ENCODE results near the gene ARHGAP44.
"Not testable (repeated sequence)": the region's sequence is repeated elsewhere in the genome, so short reads cannot be mapped to it uniquely, and the experiment has no call there.

ARHGAP44 gene

GRCh38 chr17:12821376-12821940 lies 32.2 kb downstream of the ARHGAP44 start:
- DNase-seq (ENCODE audit: low spot score) = no peak

DNA sequence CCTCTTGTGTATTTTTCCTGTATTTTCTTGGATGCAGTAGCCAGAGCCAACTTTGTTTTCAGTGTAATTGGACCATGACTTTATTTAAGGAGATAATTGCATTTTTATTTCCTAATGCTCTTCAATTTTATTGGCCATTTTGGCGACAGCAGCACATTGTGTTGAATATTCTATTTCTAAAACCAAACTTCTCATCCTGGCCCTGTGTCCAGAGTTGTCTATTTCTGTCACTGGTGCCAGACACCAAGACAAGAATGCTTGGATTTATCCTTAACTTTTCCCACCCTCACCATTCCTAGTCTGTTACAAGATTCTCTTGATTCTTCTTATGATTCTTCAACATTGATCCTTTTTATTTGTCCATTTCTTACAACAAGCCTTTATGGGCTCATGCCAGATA lies 37.1 kb downstream of the ARHGAP44 start:
- no peak for DNase-seq (ENCODE audit: low spot score)

GRCh38 chr17:12830777-12831247 lies 41.5 kb downstream of the ARHGAP44 start:
- no peak for DNase-seq (ENCODE audit: low spot score)

DNA sequence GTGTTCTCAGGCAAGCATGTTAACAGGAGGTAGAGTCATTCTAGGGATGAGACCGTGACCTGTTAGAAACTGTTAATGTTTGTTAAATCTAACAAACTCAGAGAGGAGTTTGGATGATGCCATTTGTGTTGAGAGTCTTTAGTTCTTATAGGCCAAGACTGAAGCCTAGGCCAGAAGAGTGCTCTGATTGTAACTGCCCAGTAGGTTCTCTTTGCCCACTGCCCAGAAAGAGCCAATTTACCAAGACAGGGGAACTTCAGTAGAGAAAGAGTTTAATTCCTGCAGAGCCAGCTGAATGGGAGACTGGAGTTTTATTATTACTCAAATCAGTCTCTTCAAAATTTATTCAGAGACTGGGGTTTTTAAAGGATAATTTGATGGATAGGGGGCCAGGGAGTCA lies 42.5 kb downstream of the ARHGAP44 start:
- no peak for DNase-seq (ENCODE audit: low spot score)

DNA sequence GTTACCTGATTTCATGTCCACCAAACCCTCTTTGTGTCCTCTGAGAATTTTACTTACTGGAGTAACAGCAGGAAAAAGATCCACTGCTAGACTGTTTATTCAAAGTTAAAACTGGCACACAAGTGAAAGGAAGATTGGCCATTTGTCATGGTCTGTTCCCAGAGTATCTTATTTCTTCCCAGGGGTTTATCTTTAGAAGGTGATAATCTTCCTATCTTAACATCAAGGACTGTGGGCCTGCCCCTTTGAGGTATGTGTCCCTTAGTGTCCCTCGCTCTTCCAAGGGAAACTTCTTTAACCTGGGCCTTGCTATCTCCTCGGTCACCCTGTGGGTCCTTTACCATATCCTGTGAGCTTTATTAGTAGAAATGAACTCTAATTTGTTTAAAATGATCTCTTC lies 49.7 kb downstream of the ARHGAP44 start:
- no peak for DNase-seq (ENCODE audit: low spot score)

GRCh38 chr17:12842936-12843335 lies 53.6 kb downstream of the ARHGAP44 start:
- DNase-seq (ENCODE audit: low spot score) = no peak

DNA sequence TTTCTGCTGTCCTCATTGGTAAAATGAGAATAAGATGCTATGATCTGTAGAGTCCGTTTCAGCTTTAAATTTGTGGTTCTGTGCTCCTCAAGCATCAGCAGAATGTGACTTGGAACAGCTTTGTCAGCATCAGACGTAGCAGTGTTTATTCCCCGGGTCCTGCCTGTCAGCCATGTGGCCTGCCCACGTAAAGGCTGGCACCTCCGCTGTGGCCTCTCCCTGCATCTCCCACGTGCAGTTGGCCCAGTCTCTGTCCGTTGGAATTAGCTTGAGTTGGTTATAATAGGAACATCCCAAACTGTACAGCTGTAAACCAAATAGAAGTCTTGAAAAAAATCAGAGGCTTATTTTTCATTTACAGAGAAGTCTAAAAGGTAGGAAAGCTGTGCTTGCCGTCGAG lies 61.7 kb downstream of the ARHGAP44 start:
- no peak for DNase-seq (ENCODE audit: low spot score)

GRCh38 chr17:12851901-12852435 lies 62.7 kb downstream of the ARHGAP44 start:
- no peak for DNase-seq (ENCODE audit: low spot score)

- DNase-seq (ENCODE audit: low spot score) = no peak
These were observed 64.6 kb downstream of the ARHGAP44 start for GRCh38 chr17:12853921-12854320.

- no peak for DNase-seq (ENCODE audit: low spot score)
These were observed 67.1 kb downstream of the ARHGAP44 start for GRCh38 chr17:12856416-12856815.

GRCh38 chr17:12857592-12857991 lies 68.3 kb downstream of the ARHGAP44 start:
- no peak for DNase-seq (ENCODE audit: low spot score)

DNA sequence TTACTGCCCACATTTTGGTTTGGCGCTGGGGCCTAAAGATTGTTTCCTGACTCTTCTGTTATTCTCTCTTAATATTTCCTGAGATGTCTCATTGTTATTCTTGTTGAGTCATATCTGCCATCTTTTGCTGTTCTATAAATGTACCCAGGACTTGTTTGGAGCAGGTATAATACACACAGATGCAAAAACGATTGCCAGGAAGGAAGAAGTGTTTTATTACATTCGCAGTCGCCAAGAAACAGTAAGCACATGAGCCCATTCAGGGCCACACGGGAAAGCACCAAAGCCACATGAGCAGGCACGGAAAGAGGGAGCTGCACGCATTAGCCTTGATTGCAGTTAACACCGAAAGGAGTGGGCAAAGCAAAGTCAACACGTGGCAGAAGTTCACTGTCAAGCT lies 70.2 kb downstream of the ARHGAP44 start:
- no peak for DNase-seq (ENCODE audit: low spot score)

DNA sequence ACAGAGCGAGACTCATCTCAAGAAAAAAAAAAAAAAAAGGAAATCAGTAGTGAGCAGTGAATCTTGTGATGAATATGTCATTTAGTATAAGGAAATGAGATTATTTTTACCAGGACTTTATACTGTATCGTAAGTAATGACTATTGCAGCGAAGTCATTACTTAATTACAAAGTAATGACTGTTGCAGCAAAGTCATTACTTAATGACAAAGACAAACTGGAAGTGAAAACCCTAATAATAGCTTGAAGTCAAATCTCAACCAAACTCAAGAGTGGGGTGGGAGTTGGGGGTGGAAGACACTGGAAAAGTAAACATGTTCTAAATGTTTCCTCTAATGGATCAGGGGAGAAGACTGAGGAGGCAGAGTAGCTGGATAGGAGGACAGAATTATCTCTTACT lies 76.5 kb downstream of the ARHGAP44 start:
- no peak for DNase-seq (ENCODE audit: low spot score)

DNA sequence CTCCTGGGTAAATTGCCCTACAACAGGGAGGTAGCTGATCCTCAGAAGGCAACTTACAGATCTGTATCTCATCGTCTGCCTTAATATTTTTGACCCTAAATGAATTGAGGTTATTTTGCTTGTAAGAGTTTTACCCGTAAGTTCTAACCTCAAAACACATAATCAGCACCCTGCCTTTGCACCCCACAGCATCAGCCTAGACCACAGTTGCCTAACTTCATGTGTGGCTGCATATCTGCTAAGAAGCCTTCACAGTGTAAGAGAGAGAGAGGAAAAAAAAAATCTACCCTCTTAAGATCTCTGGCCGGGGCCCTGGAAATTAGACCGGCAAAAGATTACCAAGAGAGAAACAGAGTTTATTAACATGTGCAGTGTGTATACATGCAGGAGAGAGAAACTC lies 76.9 kb downstream of the ARHGAP44 start:
- DNase-seq (ENCODE audit: low spot score) = no peak

DNA sequence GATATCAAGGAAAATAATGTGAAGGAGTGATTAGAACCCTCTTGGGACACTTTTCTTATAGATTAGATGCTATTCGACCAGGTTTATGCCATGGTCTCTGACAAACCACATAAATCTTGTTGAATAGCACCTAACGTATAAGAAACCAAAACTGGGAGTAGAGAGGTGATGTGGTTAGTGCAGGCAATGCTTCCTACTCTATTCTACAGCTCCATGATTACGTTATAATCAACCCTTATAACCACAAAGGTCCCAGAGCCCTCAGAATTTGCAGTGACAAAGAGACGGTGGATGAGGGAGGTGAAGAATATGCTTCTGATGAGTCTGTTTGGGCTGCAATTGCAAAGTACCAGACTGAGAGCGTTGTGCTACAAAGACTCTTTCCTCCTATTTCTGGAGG lies 78.4 kb downstream of the ARHGAP44 start:
- no peak for DNase-seq (ENCODE audit: low spot score)

DNA sequence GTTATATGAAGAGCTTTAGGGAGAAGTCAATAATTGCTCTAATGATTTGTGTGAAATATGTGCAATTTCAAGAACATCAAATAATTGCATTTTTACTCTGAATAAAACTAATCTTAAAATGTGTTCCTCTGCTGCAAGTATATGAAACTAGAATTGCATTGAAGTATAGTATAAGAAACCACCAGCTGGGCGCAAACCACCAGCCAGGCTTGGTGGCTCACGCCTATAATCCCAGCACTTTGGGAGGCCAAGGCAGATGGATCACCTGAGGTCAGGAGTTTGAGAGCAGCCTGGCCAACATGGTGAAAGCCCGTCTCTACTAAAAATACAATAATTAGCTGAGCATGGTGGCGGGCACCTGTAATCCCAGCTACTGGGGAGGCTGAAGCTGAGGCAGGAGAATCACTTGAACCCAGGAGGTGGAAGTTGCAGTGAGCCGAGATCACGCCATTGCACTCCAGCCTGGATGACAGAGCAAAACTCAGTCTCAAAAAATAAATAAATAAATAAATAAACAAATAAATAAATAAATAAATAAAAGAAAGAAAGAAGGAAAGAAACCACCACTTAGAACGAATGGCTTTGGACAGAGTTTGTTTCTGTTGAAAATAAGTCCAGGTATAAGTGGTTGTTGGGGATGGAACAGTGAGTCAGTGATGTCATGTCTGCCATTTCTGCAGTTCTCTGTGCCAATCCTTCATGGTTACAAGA lies 84.3 kb downstream of the ARHGAP44 start:
- not testable (repeated sequence) for DNase-seq (ENCODE audit: low spot score)

DNA sequence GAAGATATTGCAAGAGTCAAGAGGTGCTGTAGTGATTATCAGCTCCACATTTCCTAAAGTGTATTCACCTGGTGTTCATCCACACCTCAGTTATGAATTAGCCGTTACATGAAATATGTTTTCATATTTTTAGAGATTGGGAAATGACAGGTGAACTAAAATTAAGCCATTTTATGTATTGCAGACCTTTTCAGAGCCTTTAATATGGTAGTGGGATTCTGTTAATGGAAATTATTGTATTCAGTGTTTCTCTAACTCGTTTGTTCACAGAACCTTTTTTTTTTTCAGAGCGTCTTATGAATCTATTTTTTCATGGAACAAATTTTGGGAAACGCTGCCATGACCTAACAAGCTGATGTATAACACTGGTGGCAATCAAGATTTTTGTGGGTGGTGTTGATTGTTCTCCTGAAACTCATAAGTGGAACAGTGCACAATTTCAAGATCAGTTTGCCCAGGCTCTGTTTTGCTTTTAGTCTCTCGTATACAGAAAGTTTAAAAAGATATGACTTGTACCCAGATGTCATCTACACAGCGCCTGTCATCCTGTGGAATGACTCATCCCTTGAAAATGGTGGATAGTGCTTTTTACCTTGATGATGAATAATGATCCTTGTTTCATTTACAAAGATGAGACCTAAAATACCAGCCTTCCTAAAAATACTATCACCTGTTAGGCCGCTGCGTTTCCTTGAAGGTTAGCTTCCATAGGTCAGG lies 88.8 kb downstream of the ARHGAP44 start:
- no peak for DNase-seq (ENCODE audit: low spot score)

DNA sequence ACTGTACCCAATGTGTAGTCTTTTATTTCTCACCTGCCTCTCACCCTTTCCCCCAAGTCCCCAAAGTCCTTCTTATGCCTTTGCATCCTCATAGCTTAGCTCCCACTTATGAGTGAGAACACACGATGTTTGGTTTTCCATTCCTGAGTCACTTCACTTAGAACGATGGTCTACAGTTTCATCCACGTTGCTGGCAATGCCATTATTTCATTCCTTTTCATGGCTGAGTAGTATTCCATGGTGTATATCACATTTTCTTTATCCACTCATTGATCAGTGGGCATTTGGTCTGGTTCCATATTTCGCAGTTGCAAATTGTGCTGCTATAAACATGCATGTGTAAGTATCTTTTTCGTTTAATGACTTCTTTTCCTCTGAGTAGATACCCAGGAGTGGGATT lies 89.8 kb downstream of the ARHGAP44 start:
- DNase-seq (ENCODE audit: low spot score) = not testable (repeated sequence)

- DNase-seq (ENCODE audit: low spot score) = no peak
These were observed 94.2 kb downstream of the ARHGAP44 start for GRCh38 chr17:12883472-12883871.

DNA sequence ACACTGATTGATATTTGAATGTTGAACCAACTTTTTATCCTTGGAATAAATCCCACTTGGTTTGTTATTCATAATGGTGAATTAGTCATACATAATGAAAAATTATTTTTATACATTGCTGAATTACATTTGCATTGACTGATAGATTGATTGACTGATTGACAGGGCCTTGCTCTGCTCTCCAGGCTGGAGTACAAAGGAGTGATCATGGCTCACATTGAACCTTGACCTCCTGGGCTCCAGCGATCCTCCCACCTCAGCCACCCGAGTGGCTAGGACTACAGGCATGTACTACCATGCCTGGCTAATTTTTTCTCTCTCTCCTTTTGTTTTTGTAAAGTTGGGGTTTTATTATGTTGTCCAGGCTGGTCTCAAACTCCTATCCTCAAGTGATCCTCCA lies 97.8 kb downstream of the ARHGAP44 start:
- no peak for DNase-seq (ENCODE audit: low spot score)

GRCh38 chr17:12896180-12896785 lies 107.0 kb downstream of the ARHGAP44 start:
- DNase-seq (ENCODE audit: low spot score) = no peak

GRCh38 chr17:12898110-12898509 lies 108.8 kb downstream of the ARHGAP44 start:
- no peak for DNase-seq (ENCODE audit: low spot score)

DNA sequence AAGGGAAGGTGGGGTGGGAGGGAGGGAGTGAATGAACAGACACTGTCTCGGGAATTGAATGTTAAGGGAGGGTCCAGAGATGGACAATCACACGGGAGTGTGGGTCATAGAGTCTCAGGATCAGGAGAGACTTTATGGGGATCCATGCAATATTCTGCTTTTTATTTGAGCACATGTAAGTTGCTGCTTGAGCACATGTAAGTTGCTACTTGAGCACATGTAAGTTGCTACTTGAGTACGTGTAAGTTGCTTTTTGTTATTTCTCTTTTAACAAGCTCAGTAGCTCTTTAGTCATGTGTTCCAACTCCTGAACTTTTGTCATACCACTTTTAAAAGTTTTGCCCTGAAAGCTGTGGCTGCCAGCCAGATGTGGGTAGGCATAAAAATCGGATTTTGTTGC lies 110.3 kb downstream of the ARHGAP44 start:
- no peak for DNase-seq (ENCODE audit: low spot score)
